Activated CD8-positive, alpha-beta memory T cell treated with anti-CD3 and anti-CD28 coated beads for 36 hours (primary cell): ENCODE results near the gene VIPR1. TPM values are rescaled to one million over a fixed set of nuclear protein-coding genes. Genes with fewer than 3 reads are reported as not detected.

Source experiments
- CTCF ChIA-PET: fragments of 350-600 bp; sonication (Branson Sonifier 250); formaldehyde crosslinking; loops from one replicate; lab custom pipeline; 2021; ENCODE audit warnings: antibody characterized with exemption; lab: Charles Lee
- POLR2A ChIA-PET: fragments of 350-600 bp; sonication (Branson Sonifier 250); formaldehyde crosslinking; loops from one replicate; lab custom pipeline; 2021; ENCODE audit warnings: antibody characterized with exemption; lab: Charles Lee
- total RNA-seq, 2 experiments: library from RNA; stranded (reverse); gene quantifications; one replicate each; pipeline ENCODE4 v1.2.3, GENCODE V29; 2021

Gene VIPR1
- total RNA-seq, 2 experiments from 2014 or later = 2.8 to 3.3 TPM

GRCh38 chr3:42492508-42493080 lies 9.8 kb upstream of the VIPR1 start:
- POLR2A ChIA-PET = no interaction called here
- CTCF ChIA-PET = no interaction called here

GRCh38 chr3:42493126-42493797 lies 9.2 kb upstream of the VIPR1 start:
- ChIA-PET POLR2A (no interaction called here), CTCF (no interaction called here)

- ChIA-PET POLR2A (no interaction called here), CTCF (no interaction called here)
Measured at GRCh38 chr3:42493798-42494151, 8.7 kb upstream of the VIPR1 start.

GRCh38 chr3:42495393-42495792 lies 7.0 kb upstream of the VIPR1 start:
- POLR2A ChIA-PET = no interaction called here
- CTCF ChIA-PET = interaction anchor here (0.5 kb wide), 1 partner anchor 499 kb away, joined by 5 read pairs; no protein-coding TSS in a partner anchor

GRCh38 chr3:42497009-42497731 lies 5.3 kb upstream of the VIPR1 start:
- ChIA-PET POLR2A (no interaction called here), CTCF (no interaction called here)

GRCh38 chr3:42498034-42498433 lies 4.4 kb upstream of the VIPR1 start:
- ChIA-PET CTCF (no interaction called here), POLR2A (no interaction called here)

GRCh38 chr3:42498791-42499477 lies 3.5 kb upstream of the VIPR1 start:
- CTCF ChIA-PET = no interaction called here
- POLR2A ChIA-PET = no interaction called here

- ChIA-PET POLR2A (no interaction called here), CTCF (no interaction called here)
Measured at GRCh38 chr3:42499478-42499871, 3.0 kb upstream of the VIPR1 start.

- POLR2A ChIA-PET = no interaction called here
Measured at GRCh38 chr3:42500091-42500490, 2.4 kb upstream of the VIPR1 start.

GRCh38 chr3:42500909-42501308 lies 1.5 kb upstream of the VIPR1 start:
- ChIA-PET POLR2A (no interaction called here), CTCF (interaction anchor here (0.6 to 4.1 kb wide), 10 partner anchors 12 to 366 kb away, joined by 3 to 26 read pairs (median 4); no protein-coding TSS in a partner anchor)

More at GRCh38 chr3:42500091-42500490, 2.4 kb upstream of the VIPR1 start:
- CTCF ChIA-PET = interaction anchor here (0.8 to 4.1 kb wide), 2 partner anchors 36 to 58 kb away, joined by 3 to 26 read pairs; no protein-coding TSS in a partner anchor

- POLR2A ChIA-PET = no interaction called here
- CTCF ChIA-PET = interaction anchor here (0.6 to 4.1 kb wide), 9 partner anchors 12 to 367 kb away, joined by 3 to 26 read pairs (median 5); no protein-coding TSS in a partner anchor
Measured at GRCh38 chr3:42501321-42501680, 1.1 kb upstream of the VIPR1 start.

GRCh38 chr3:42501681-42502428 lies 588 bp upstream of the VIPR1 start:
- ChIA-PET POLR2A (interaction anchor here (0.5 to 1.0 kb wide), 2 partner anchors 11 to 57 kb away, joined by 3 to 4 read pairs; no protein-coding TSS in a partner anchor), CTCF (interaction anchor here (0.6 to 4.1 kb wide), 12 partner anchors 12 to 367 kb away, joined by 3 to 26 read pairs (median 4); no protein-coding TSS in a partner anchor)

- ChIA-PET POLR2A (no interaction called here), CTCF (interaction anchor here (1.3 to 4.1 kb wide), 2 partner anchors 33 to 44 kb away, joined by 3 to 26 read pairs; no protein-coding TSS in a partner anchor)
Measured at GRCh38 chr3:42503251-42503924, 945 bp downstream of the VIPR1 start.

- CTCF ChIA-PET = interaction anchor here (1.3 to 4.1 kb wide), 2 partner anchors 33 to 43 kb away, joined by 3 to 26 read pairs; no protein-coding TSS in a partner anchor
Measured at GRCh38 chr3:42503957-42504333, 1.5 kb downstream of the VIPR1 start.

GRCh38 chr3:42504334-42505127 lies 2.1 kb downstream of the VIPR1 start:
- CTCF ChIA-PET = interaction anchor here (1.3 to 4.1 kb wide), 2 partner anchors 32 to 43 kb away, joined by 3 to 26 read pairs; no protein-coding TSS in a partner anchor
- POLR2A ChIA-PET = interaction anchor here (0.7 kb wide), 1 partner anchor 33 kb away, joined by 12 read pairs; no protein-coding TSS in a partner anchor

More at GRCh38 chr3:42503957-42504333, 1.5 kb downstream of the VIPR1 start:
- POLR2A ChIA-PET = no interaction called here

- POLR2A ChIA-PET = interaction anchor here (0.7 kb wide), 1 partner anchor 33 kb away, joined by 12 read pairs; no protein-coding TSS in a partner anchor
- CTCF ChIA-PET = interaction anchor here (1.0 kb wide), 1 partner anchor 247 kb away, joined by 3 read pairs; no protein-coding TSS in a partner anchor
Measured at GRCh38 chr3:42505128-42505848, 2.8 kb downstream of the VIPR1 start.
